Gastroesophageal sphincter (tissue), 4 donors: ENCODE data around the gene TPPP. TPM values are rescaled to one million over a fixed set of nuclear protein-coding genes. Genes with fewer than 3 reads are reported as not detected.
A peak's percentile ranks its signal among the peaks of the same experiment; 100 is the strongest.
"Not testable (repeated sequence)": the region's sequence is repeated elsewhere in the genome, so short reads cannot be mapped to it uniquely, and the experiment has no call there.

ENCODE experiments used
- ATAC-seq: fragments of 150-250 bp; one replicate; pipeline ENCODE4 v1.9.1; 2016; ENCODE audit warnings: mild to moderate bottlenecking, moderate library complexity
- H3K27ac ChIP-seq, 4 donors: fragments of 200-600 bp; sonication (generic) in 3 of 4; 1 replicate in 3 of 4; 2 replicates in 1 of 4; pipeline ENCODE4 v1.5.1; 2016 to 2019
- H3K27me3 ChIP-seq: fragments of 200-600 bp; sonication (generic); one replicate; pipeline ENCODE4 v1.5.1; 2019
- H3K36me3 ChIP-seq, 2 donors: fragments of 200-600 bp; sonication (generic); one replicate each; pipeline ENCODE4 v1.5.1; 2019; ENCODE audit warnings: control low read depth in 1 of 2
- H3K4me1 ChIP-seq, 3 donors: fragments of 200-600 bp; sonication (generic); 1 replicate in 2 of 3; 2 replicates in 1 of 3; pipeline ENCODE4 v1.5.1; 2016 to 2019; ENCODE audit warnings: control low read depth in 2 of 3
- H3K4me3 ChIP-seq, 2 donors: fragments of 200-600 bp; sonication (generic); one replicate each; pipeline ENCODE4 v1.5.1; 2019; ENCODE audit warnings: mild to moderate bottlenecking in 1 of 2, moderate library complexity in 1 of 2
- H3K9me3 ChIP-seq, 3 donors: fragments of 200-600 bp; sonication (generic); one replicate each; pipeline ENCODE4 v1.5.1; 2017 to 2019; ENCODE audit warnings: control low read depth in 2 of 3
- CTCF ChIP-seq, 4 experiments: fragments of 200-600 bp in 2 of 4; fragments of 450-650 bp in 2 of 4; sonication (generic) in 1 of 4; IDR thresholded peaks; one replicate each; pipeline ENCODE4 v1.5.1; 2017 to 2019; ENCODE audit warnings: antibody characterized with exemption in 4 of 4, mild to moderate bottlenecking in 2 of 4, moderate library complexity in 2 of 4
- EP300 ChIP-seq: sonication (generic); formaldehyde crosslinking; IDR thresholded peaks from one replicate; pipeline ENCODE4 v1.6.1; 2017; ENCODE audit warnings: antibody characterized with exemption, mild to moderate bottlenecking
- POLR2A ChIP-seq, 2 donors: fragments of 450-650 bp; IDR thresholded peaks; one replicate each; pipeline ENCODE4 v1.6.1; 2017; ENCODE audit warnings: antibody characterized with exemption in 2 of 2, mild to moderate bottlenecking in 2 of 2, moderate library complexity in 1 of 2
- POLR2AphosphoS5 ChIP-seq: sonication (generic); formaldehyde crosslinking; IDR thresholded peaks from one replicate; pipeline ENCODE4 v1.6.1; 2017; ENCODE audit warnings: antibody characterized with exemption
- WGBS, 2 donors: methylation state at CpG; one replicate each; pipeline ENCODE4 v1.1.5; 2018; ENCODE audit warnings: low coverage in 1 of 2; 5-methylcytosine and 5-hydroxymethylcytosine counted together
- total RNA-seq, 4 donors: library from RNA; depleted of rRNA; stranded (reverse); fragments of >200 nt; gene quantifications; one replicate each; pipeline ENCODE4 v1.1.0, GENCODE V29; 2016

The TPPP gene
- total RNA-seq, 4 donors from 2014 or later = 13.3 to 42.8 (median 32.0) TPM

- no peak for ATAC-seq
- 94 to 100% methylated on average over 2 to 3 of the region's 24 CpGs for WGBS, 2 donors
- no peaks in the 10 kb centered on the region for H3K9me3 ChIP-seq
- H3K27ac ChIP-seq = peak overlapping the region in 2 of 4 donors; percentile 72 to 82
- H3K4me3 ChIP-seq = no peak overlapping the region
- H3K4me1 ChIP-seq = peaks cover 0 to 53% (median 23%) of the 10 kb centered on the region in 3 donors
- TF ChIP-seq POLR2AphosphoS5 (no peak), CTCF (IDR thresholded peaks at IDR 0.05) (no peak), POLR2A (IDR thresholded peaks at IDR 0.05) (no peak), EP300 (no peak)
- no peaks in the 10 kb centered on the region for H3K36me3 ChIP-seq
- no peaks in the 10 kb centered on the region for H3K27me3 ChIP-seq
Observed at GRCh38 chr5:685262-686171, 7.6 kb downstream of the TPPP start.

DNA sequence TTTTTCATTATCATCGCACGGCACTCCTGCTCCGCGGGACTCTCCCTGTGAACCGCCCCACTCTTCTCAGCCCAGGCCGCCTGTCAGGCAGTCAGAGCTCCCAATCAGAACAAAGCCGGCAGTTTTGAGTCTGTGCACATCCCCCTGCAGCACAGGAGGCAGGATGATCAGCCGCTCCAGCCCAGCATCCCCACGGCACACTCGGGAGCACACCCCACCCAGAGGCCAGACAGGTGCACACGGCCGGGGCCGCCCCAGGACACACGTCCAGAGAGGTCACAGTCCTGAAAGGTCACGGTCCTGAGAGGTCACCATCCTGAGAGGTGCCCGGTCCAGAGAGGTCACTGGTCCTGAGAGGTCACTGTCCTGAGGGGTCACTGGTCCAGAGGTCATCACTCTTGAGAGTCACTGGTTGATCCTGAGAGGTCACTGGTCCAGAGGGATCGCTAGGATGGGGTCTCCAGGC is 8.4 kb downstream of the TPPP start:
- Histone ChIP-seq H3K4me3 (no peak overlapping the region), H3K27me3 (no peaks in the 10 kb centered on the region), H3K36me3 (no peaks in the 10 kb centered on the region), H3K4me1 (peaks cover 0 to 53% (median 23%) of the 10 kb centered on the region in 3 donors), H3K27ac (peak overlapping the region in 2 of 4 donors; percentile 72 to 82), H3K9me3 (no peaks in the 10 kb centered on the region)
- 50% methylated on average over 2 of the region's 17 CpGs; no CpG with 5 or more reads in 1 of the 2 donors for WGBS, 2 donors
- ATAC-seq = no peak
- no peak for TF ChIP-seq EP300
- TF ChIP-seq CTCF (IDR thresholded peaks at IDR 0.05) = no peak
- no peak for TF ChIP-seq POLR2A (IDR thresholded peaks at IDR 0.05)
- TF ChIP-seq POLR2AphosphoS5 = no peak

DNA sequence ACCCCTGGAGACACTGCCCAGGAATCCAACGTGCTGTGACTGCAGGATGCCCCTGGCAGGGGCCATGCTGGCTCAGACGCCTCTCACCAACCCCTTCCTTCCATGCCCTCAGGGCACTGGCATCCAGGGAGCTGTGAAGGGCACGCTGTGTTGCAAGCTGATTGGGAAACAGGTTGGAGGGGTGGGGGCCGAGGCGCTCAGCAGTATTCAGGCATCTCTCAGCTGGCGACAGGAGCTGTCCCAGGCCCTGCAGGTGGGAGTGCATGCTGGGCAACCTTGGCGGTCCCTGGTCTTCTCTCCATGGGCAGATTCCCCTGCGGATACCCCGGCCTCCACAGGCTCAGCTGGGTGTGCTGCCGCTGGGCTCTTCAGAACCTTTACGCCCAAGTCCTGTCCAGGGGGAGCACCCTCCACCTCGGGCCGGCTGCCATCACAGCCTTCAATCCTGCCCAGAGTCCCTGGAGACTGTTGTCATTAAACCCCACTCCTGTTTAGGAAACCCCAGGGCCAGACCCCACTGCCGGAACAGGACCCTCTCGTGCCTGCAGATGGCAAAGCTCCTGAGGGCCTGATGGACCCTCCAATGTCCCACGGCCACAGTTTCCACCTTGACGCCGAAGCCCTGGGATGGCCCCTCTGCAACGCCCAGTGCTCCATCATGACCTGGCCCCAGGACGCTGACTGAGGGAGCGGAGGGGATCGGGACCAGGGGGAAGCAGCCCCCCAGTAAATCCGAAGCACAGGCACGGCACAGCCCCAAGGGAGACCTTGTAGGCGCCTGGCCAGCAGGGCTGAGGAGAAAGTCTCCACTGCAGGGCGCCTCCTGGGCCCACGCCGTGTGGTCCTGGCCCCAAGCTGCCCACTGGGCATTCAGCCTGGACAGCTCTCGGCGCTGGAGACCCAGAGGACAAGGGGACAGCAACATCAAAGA is 9.3 kb downstream of the TPPP start:
- peaks cover 0 to 61% (median 23%) of the 10 kb centered on the region in 3 donors for H3K4me1 ChIP-seq
- H3K27ac ChIP-seq = peak overlapping the region in 2 of 4 donors; percentile 72 to 82
- H3K27me3 ChIP-seq = no peaks in the 10 kb centered on the region
- whole genome bisulfite sequencing, 2 donors = 31 to 90% methylated on average over 2 to 7 of the region's 30 CpGs
- no peaks in the 10 kb centered on the region for H3K9me3 ChIP-seq
- no peak overlapping the region for H3K4me3 ChIP-seq
- TF ChIP-seq POLR2A (IDR thresholded peaks at IDR 0.05) = no peak
- TF ChIP-seq CTCF (IDR thresholded peaks at IDR 0.05) = no peak
- no peak for TF ChIP-seq POLR2AphosphoS5
- no peak for TF ChIP-seq EP300
- H3K36me3 ChIP-seq = no peaks in the 10 kb centered on the region
- peak; percentile 78 for ATAC-seq

GRCh38 chr5:682651-683358 is 10.3 kb downstream of the TPPP start:
- ATAC-seq, H3K4me3 ChIP-seq, H3K27me3 ChIP-seq, H3K36me3 ChIP-seq, H3K9me3 ChIP-seq: not testable (repeated sequence)
- Histone ChIP-seq H3K27ac (peak overlapping the region in 3 of 4 donors; percentile 49 to 82 (median 72)), H3K4me1 (peaks cover 0 to 67% (median 23%) of the 10 kb centered on the region in 3 donors)
- no CpG with 5 or more reads among the region's 17 CpGs for WGBS, 2 donors

- peak overlapping the region in 3 of 4 donors; percentile 49 to 82 (median 72) for H3K27ac ChIP-seq
- not testable (repeated sequence) for H3K9me3 ChIP-seq, ATAC-seq, H3K36me3 ChIP-seq, H3K4me3 ChIP-seq, H3K27me3 ChIP-seq
- H3K4me1 ChIP-seq = peaks cover 0 to 73% (median 23%) of the 10 kb centered on the region in 3 donors
- WGBS, 2 donors = no CpG with 5 or more reads among the region's 3 CpGs
Observed at GRCh38 chr5:682216-682615, 10.9 kb downstream of the TPPP start.

DNA sequence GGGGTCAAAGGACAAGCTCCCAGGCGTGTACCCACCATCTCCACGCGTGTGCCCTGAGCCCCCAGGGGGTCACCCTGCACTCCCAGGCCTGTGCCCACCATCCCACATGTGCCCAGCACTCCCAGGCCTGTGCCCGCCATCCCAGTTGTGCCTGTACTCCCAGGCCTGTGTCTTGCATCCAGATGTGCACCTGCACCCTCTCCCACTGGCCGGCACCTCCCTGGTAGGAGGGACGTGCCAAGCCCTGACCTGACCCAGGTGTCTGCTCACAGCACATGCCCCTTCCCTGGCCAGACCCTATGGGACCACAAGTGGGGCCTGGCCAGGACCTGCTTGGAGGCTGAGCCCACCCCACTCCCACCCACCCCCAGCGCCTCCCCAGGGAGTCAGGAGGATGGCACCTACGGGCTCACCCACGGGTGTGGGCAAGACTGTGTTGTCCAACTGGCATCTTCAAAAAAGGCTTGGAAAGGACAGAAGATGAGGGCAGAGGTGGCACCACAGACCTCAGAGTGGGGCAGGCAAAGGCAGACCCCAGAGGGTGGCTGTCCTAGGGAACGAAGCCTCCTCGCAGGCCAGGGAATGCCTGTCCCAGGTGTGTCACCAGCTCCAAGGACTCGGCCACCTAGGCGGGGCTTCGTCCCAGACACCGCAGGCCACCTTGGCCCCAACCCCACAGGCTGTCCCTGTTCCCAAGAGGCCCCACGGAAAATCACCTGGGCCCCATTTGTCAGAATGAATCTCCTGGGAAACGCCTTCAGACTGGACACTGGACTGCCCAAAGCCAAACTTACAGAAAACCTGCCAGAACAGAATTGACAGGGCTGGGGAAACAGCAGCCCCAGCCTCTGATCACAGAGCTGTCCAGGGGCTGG is 11.6 kb downstream of the TPPP start:
- not testable (repeated sequence) for ATAC-seq, H3K27me3 ChIP-seq, H3K4me3 ChIP-seq, H3K36me3 ChIP-seq, H3K9me3 ChIP-seq
- Histone ChIP-seq H3K27ac (peak overlapping the region in 3 of 4 donors; percentile 30 to 82 (median 72)), H3K4me1 (peaks cover 0 to 79% (median 23%) of the 10 kb centered on the region in 3 donors)
- no CpG with 5 or more reads among the region's 17 CpGs for WGBS, 2 donors

- not testable (repeated sequence) for H3K27me3 ChIP-seq, H3K36me3 ChIP-seq, ATAC-seq, H3K4me3 ChIP-seq, H3K9me3 ChIP-seq
- WGBS, 2 donors = 19 to 24% methylated on average over 5 to 8 of the region's 13 CpGs
- Histone ChIP-seq H3K27ac (peak overlapping the region in 3 of 4 donors; percentile 30 to 82 (median 72)), H3K4me1 (peaks cover 0 to 85% (median 23%) of the 10 kb centered on the region in 3 donors)
Observed at GRCh38 chr5:680836-681235, 12.3 kb downstream of the TPPP start.
